DND-41 (cell line): ENCODE results near the gene VPS11.
"Not testable (repeated sequence)": the region's sequence is repeated elsewhere in the genome, so short reads cannot be mapped to it uniquely, and the experiment has no call there.

Experiments
- ATAC-seq: fragments of 200-7000 bp; cut with Tn5 transposase; 3 replicates; pipeline ENCODE4 v1.9.1; 2021; ENCODE audit warnings: low read depth; ENCODE audit not compliant: insufficient read depth
- DNase-seq: peaks from one replicate; pipeline ENCODE4 v3.0.0-alpha.2; 2020
- H2AFZ ChIP-seq: 2 replicates; pipeline ENCODE4 v1.6.0; 2012; ENCODE audit warnings: low read depth, low read length
- H3K27ac ChIP-seq: 2 replicates; pipeline ENCODE4 v1.5.1; 2012; ENCODE audit warnings: low read length, inconsistent platforms
- H3K27me3 ChIP-seq: fragments of 200-600 bp; sonication (generic); 2 replicates; pipeline ENCODE4 v1.6.0; 2012; ENCODE audit warnings: low read length, mild to moderate bottlenecking, inconsistent platforms; ENCODE audit not compliant: insufficient read depth, poor library complexity
- H3K36me3 ChIP-seq: 2 replicates; pipeline ENCODE4 v1.5.1; 2012; ENCODE audit warnings: low read length, inconsistent platforms; ENCODE audit not compliant: insufficient read depth
- H3K4me1 ChIP-seq: 2 replicates; pipeline ENCODE4 v1.5.1; 2012; ENCODE audit warnings: mild to moderate bottlenecking, low read length; ENCODE audit not compliant: insufficient read depth
- H3K4me2 ChIP-seq: 2 replicates; pipeline ENCODE4 v1.6.0; 2012; ENCODE audit warnings: mild to moderate bottlenecking, moderate library complexity, low read length, inconsistent platforms; ENCODE audit not compliant: insufficient read depth
- H3K4me3 ChIP-seq, 2 experiments: fragments of 200-600 bp in 1 of 2; shearing (Covaris generic) in 1 of 2; 2 replicates each; pipeline ENCODE4 v1.5.1; 2012 to 2016; ENCODE audit warnings: inconsistent platforms in 2 of 2, low read length in 2 of 2, mild to moderate bottlenecking in 2 of 2, low read depth in 1 of 2, moderate library complexity in 1 of 2
- H3K79me2 ChIP-seq: 2 replicates; pipeline ENCODE4 v1.6.0; 2012; ENCODE audit warnings: low read length, inconsistent platforms; ENCODE audit not compliant: insufficient read depth
- H3K9ac ChIP-seq: 2 replicates; pipeline ENCODE4 v1.6.0; 2012; ENCODE audit warnings: low read depth, mild to moderate bottlenecking, inconsistent platforms, low read length, moderate library complexity
- H3K9me3 ChIP-seq: 2 replicates; pipeline ENCODE4 v1.5.1; 2012; ENCODE audit warnings: low read length, moderate library complexity, mild to moderate bottlenecking, inconsistent platforms; ENCODE audit not compliant: insufficient read depth, severe bottlenecking
- H4K20me1 ChIP-seq: 2 replicates; pipeline ENCODE4 v1.6.0; 2012; ENCODE audit warnings: low read length; ENCODE audit not compliant: insufficient read depth
- CTCF ChIP-seq: IDR thresholded peaks from 2 replicates; pipeline ENCODE4 v1.5.1; 2012; ENCODE audit warnings: borderline replicate concordance, low read length, moderate library complexity, mild to moderate bottlenecking; ENCODE audit not compliant: poor library complexity, severe bottlenecking; ENCODE audit errors: extremely low read depth
- EZH2 ChIP-seq: IDR thresholded peaks from 3 replicates; pipeline ENCODE4 v1.6.1; 2012; ENCODE audit warnings: borderline replicate concordance, low read depth, mild to moderate bottlenecking, moderate library complexity, low read length, inconsistent platforms; ENCODE audit not compliant: severe bottlenecking

VPS11 gene

GRCh38 chr11:119031912-119032280, 35.7 kb upstream of the VPS11 start:
- Histone ChIP-seq H3K27me3 (no peaks in the 10 kb centered on the region), H3K4me3 (no peak overlapping the region), H3K27ac (no peak overlapping the region), H3K36me3 (no peaks in the 10 kb centered on the region), H3K79me2 (no peaks in the 10 kb centered on the region), H3K4me2 (no peak overlapping the region), H3K9me3 (no peaks in the 10 kb centered on the region), H2AFZ (peak overlapping the region; percentile 19; the same call in 1 of the 2 replicates), H3K4me1 (peaks cover 16% of the 10 kb centered on the region), H3K9ac (no peak overlapping the region), H4K20me1 (no peaks in the 10 kb centered on the region)
- no peak for ATAC-seq
- no peak for TF ChIP-seq CTCF
- no peak for TF ChIP-seq EZH2
- DNase-seq = no peak

- DNase-seq, H3K9me3 ChIP-seq, H3K4me3 ChIP-seq, H4K20me1 ChIP-seq, H3K27me3 ChIP-seq, H3K9ac ChIP-seq, H3K27ac ChIP-seq, H3K4me2 ChIP-seq, H3K79me2 ChIP-seq, H2AFZ ChIP-seq, ATAC-seq, H3K36me3 ChIP-seq: not testable (repeated sequence)
- peaks cover 16% of the 10 kb centered on the region for H3K4me1 ChIP-seq
Observed at GRCh38 chr11:119033421-119033820, 34.2 kb upstream of the VPS11 start.

- H3K27ac ChIP-seq = no peak overlapping the region
- H3K36me3 ChIP-seq = no peaks in the 10 kb centered on the region
Observed at GRCh38 chr11:119034813-119035212, 32.8 kb upstream of the VPS11 start.

GRCh38 chr11:119038884-119039283, 28.7 kb upstream of the VPS11 start:
- no peak for DNase-seq
- no peaks in the 10 kb centered on the region for H3K36me3 ChIP-seq
- H3K9me3 ChIP-seq = no peaks in the 10 kb centered on the region
- H3K79me2 ChIP-seq = no peaks in the 10 kb centered on the region
- H3K4me2 ChIP-seq = no peak overlapping the region
- no peaks in the 10 kb centered on the region for H3K4me1 ChIP-seq
- TF ChIP-seq CTCF = no peak
- TF ChIP-seq EZH2 = no peak
- no peaks in the 10 kb centered on the region for H3K27me3 ChIP-seq
- no peaks in the 10 kb centered on the region for H4K20me1 ChIP-seq
- H3K27ac ChIP-seq = no peak overlapping the region
- no peak overlapping the region for H3K9ac ChIP-seq
- H2AFZ ChIP-seq = no peak overlapping the region
- no peak for ATAC-seq
- H3K4me3 ChIP-seq = no peak overlapping the region

More at GRCh38 chr11:119034813-119035212, 32.8 kb upstream of the VPS11 start:
- H2AFZ ChIP-seq = no peak overlapping the region
- H3K79me2 ChIP-seq = no peaks in the 10 kb centered on the region
- no peak for DNase-seq
- no peaks in the 10 kb centered on the region for H4K20me1 ChIP-seq
- no peak overlapping the region for H3K9ac ChIP-seq
- no peaks in the 10 kb centered on the region for H3K27me3 ChIP-seq
- H3K4me3 ChIP-seq = no peak overlapping the region
- H3K4me1 ChIP-seq = peaks cover 16% of the 10 kb centered on the region
- ATAC-seq = no peak
- no peaks in the 10 kb centered on the region for H3K9me3 ChIP-seq
- no peak overlapping the region for H3K4me2 ChIP-seq
- TF ChIP-seq EZH2 (no peak), CTCF (no peak)

- H3K9me3 ChIP-seq, H3K79me2 ChIP-seq, H3K4me3 ChIP-seq, H3K27me3 ChIP-seq, H3K9ac ChIP-seq, H2AFZ ChIP-seq, H4K20me1 ChIP-seq, H3K27ac ChIP-seq, DNase-seq, ATAC-seq, H3K4me2 ChIP-seq, H3K4me1 ChIP-seq, H3K36me3 ChIP-seq: not testable (repeated sequence)
Observed at GRCh38 chr11:119039471-119039870, 28.1 kb upstream of the VPS11 start.
